Endothelial cell of umbilical vein (primary cell): ENCODE measurements around the gene CARS1. TPM values are rescaled to one million over a fixed set of nuclear protein-coding genes. Genes with fewer than 3 reads are reported as not detected.
A peak's percentile ranks its signal among the peaks of the same experiment; 100 is the strongest.

Source experiments
- BruUV-seq: library from RNA; stranded (reverse); fragments of 400-500 nt; replicated peaks from 2 replicates; lab custom pipeline; 2021; lab: Mats Ljungman, UMichigan
- CTCF ChIA-PET: fragments of 300-600, 350-600 bp; sonication (Branson Sonifier 250); formaldehyde crosslinking; loops from one replicate; lab custom pipeline; 2021; ENCODE audit warnings: antibody characterized with exemption, inconsistent platforms; lab: Charles Lee
- POLR2A ChIA-PET: fragments of 300-600, 350-600 bp; sonication (Branson Sonifier 250); formaldehyde crosslinking; loops from one replicate; lab custom pipeline; 2021; ENCODE audit warnings: antibody characterized with exemption, inconsistent platforms; lab: Charles Lee
- DNase-seq: peaks from one replicate; pipeline ENCODE4 v3.0.0-alpha.2; 2011; ENCODE audit warnings: low read depth, low spot score
- FAIRE-seq: peaks from 2 replicates; lab custom pipeline; 2011; peaks lifted over from hg19 to GRCh38; lab: Jason Lieb, UNC
- H2AFZ ChIP-seq: 2 replicates; pipeline ENCODE4 v1.6.0; 2012; ENCODE audit warnings: low read depth, low read length, control low read depth, inconsistent platforms
- H3K27ac ChIP-seq: 2 replicates; pipeline ENCODE4 v1.5.1; 2011; ENCODE audit warnings: low read depth, mild to moderate bottlenecking, control low read depth, low read length, moderate library complexity; ENCODE audit not compliant: insufficient read depth
- H3K27me3 ChIP-seq, 2 experiments: 2 replicates each; pipeline versions ENCODE4 v1.6.0 to v1.6.1; 2011; ENCODE audit warnings: low read length in 2 of 2, mixed read lengths in 1 of 2; ENCODE audit not compliant: control insufficient read depth in 2 of 2, insufficient read depth in 2 of 2
- H3K36me3 ChIP-seq, 2 experiments: 2 replicates in 1 of 2; 3 replicates in 1 of 2; pipeline ENCODE4 v1.5.1; 2011; ENCODE audit warnings: low read length in 2 of 2, mild to moderate bottlenecking in 1 of 2, moderate library complexity in 1 of 2; ENCODE audit not compliant: control insufficient read depth in 2 of 2, insufficient read depth in 2 of 2; ENCODE audit errors: extremely low read depth in 1 of 2
- H3K4me1 ChIP-seq: 3 replicates; pipeline ENCODE4 v1.5.1; 2011; ENCODE audit warnings: mild to moderate bottlenecking, low read length; ENCODE audit not compliant: control insufficient read depth, insufficient read depth; ENCODE audit errors: extremely low read depth
- H3K4me2 ChIP-seq: 2 replicates; pipeline ENCODE4 v1.6.1; 2011; ENCODE audit warnings: low read length, control low read depth, mixed read lengths; ENCODE audit not compliant: insufficient read depth
- H3K4me3 ChIP-seq, 3 experiments: fragments of 200-600 bp in 1 of 3; sonication (generic), shearing (Covaris generic) in 1 of 3; replicated peaks in 1 of 3; 2 replicates each; pipeline ENCODE4 v1.5.1; 2011 to 2016; ENCODE audit warnings: control low read depth in 3 of 3, low read length in 3 of 3, mild to moderate bottlenecking in 2 of 3, inconsistent platforms in 1 of 3, low read depth in 1 of 3, moderate library complexity in 1 of 3; ENCODE audit not compliant: insufficient read depth in 1 of 3
- H3K79me2 ChIP-seq: 2 replicates; pipeline ENCODE4 v1.6.0; 2012; ENCODE audit warnings: low read length, inconsistent platforms; ENCODE audit not compliant: control insufficient read depth, insufficient read depth
- H3K9ac ChIP-seq: replicated peaks from 2 replicates; pipeline ENCODE3; 2011; ENCODE audit warnings: low read length, control low read depth; ENCODE audit not compliant: insufficient read depth; ENCODE audit errors: extremely low read depth
- H3K9me1 ChIP-seq: replicated peaks from 3 replicates; pipeline ENCODE4 v1.6.0; 2011; ENCODE audit warnings: mild to moderate bottlenecking, low read length; ENCODE audit not compliant: control insufficient read depth, insufficient read depth; ENCODE audit errors: extremely low read depth
- H3K9me3 ChIP-seq: replicated peaks from 2 replicates; pipeline ENCODE4 v1.5.1; 2012; ENCODE audit warnings: low read length, inconsistent platforms; ENCODE audit not compliant: control insufficient read depth, insufficient read depth
- H4K20me1 ChIP-seq: replicated peaks from 2 replicates; pipeline ENCODE3; 2011; ENCODE audit warnings: mild to moderate bottlenecking, low read length; ENCODE audit not compliant: control insufficient read depth, insufficient read depth; ENCODE audit errors: extremely low read depth
- EZH2 ChIP-seq: IDR thresholded peaks from 2 replicates; pipeline ENCODE4 v1.6.1; 2012; ENCODE audit warnings: borderline replicate concordance, low read depth, mild to moderate bottlenecking, moderate library complexity, low read length, inconsistent platforms; ENCODE audit not compliant: severe bottlenecking
- FOS ChIP-seq: IDR thresholded peaks from 2 replicates; pipeline ENCODE4 v1.6.1; 2011; ENCODE audit warnings: mild to moderate bottlenecking, low read length, moderate library complexity, borderline replicate concordance; ENCODE audit not compliant: insufficient read depth
- GATA2 ChIP-seq: IDR thresholded peaks from 2 replicates; pipeline ENCODE4 v1.7.0; 2011; ENCODE audit warnings: low read depth, mild to moderate bottlenecking, moderate library complexity, mixed read lengths, low read length; ENCODE audit not compliant: insufficient read length, insufficient read depth
- JUN ChIP-seq: IDR thresholded peaks from 2 replicates; pipeline ENCODE4 v1.6.1; 2011; ENCODE audit warnings: borderline replicate concordance, low read depth; ENCODE audit not compliant: insufficient read length, insufficient read depth
- MAX ChIP-seq: IDR thresholded peaks from 2 replicates; pipeline ENCODE4 v1.6.1; 2011; ENCODE audit not compliant: insufficient read depth, insufficient read length
- MYC ChIP-seq: IDR thresholded peaks from one replicate; pipeline ENCODE4 v1.6.1; 2011; ENCODE audit warnings: mild to moderate bottlenecking, low read depth, low read length
- POLR2A ChIP-seq: IDR thresholded peaks from 2 replicates; pipeline ENCODE4 v1.6.1; 2012; ENCODE audit warnings: low read depth, mild to moderate bottlenecking, control low read depth, low read length
- POLR2AphosphoS5 ChIP-seq: IDR thresholded peaks from 2 replicates; pipeline ENCODE4 v1.6.1; 2012; ENCODE audit warnings: low read depth, mild to moderate bottlenecking, control low read depth, low read length, moderate library complexity; ENCODE audit not compliant: insufficient read depth
- dilution Hi-C: fragments of 300-500 bp; cut with MboI; formaldehyde crosslinking; loops from one replicate; pipeline ENCODE4 v1.15.0; 2019; ENCODE audit warnings: low sequenced_read_pairs; ENCODE audit not compliant: extremely low pct_ligation_motif_present
- intact Hi-C: fragments of 100-400 bp; cut with micrococcal nuclease; formaldehyde crosslinking; loops from one replicate; pipeline ENCODE4 v1.10.0; 2022
- polyA plus RNA-seq, 4 experiments: library from polyadenylated mRNA; depleted of rRNA in 3 of 4; stranded (reverse) in 3 of 4; unstranded in 1 of 4; fragments of >200 nt; gene quantifications; 2 replicates each; pipeline versions ENCODE4 v1.2.1 to v1.2.3, GENCODE V29; 2011 to 2012; ENCODE audit warnings: missing spikeins in 1 of 4
- total RNA-seq: library from RNA; stranded (reverse); gene quantifications from 2 replicates; pipeline ENCODE4 v1.2.3, GENCODE V29; 2021
- TF ChIP-seq, protein P1 (sequence below), 2 donors: IDR thresholded peaks; 1 replicate in 1 of 2; 2 replicates in 1 of 2; pipeline ENCODE4 v1.5.1; 2011; ENCODE audit warnings: low read length in 2 of 2, mild to moderate bottlenecking in 2 of 2, moderate library complexity in 2 of 2, control low read depth in 1 of 2, inconsistent platforms in 1 of 2, low read depth in 1 of 2; ENCODE audit not compliant: insufficient read depth in 1 of 2; ENCODE audit errors: extremely low read depth in 1 of 2

The CARS1 gene
- total and polyA plus RNA-seq, 2 donors (not counting 3 experiments of a cell fraction or from before 2014, with no cell fraction given): 43.5 to 66.2 TPM

DNA sequence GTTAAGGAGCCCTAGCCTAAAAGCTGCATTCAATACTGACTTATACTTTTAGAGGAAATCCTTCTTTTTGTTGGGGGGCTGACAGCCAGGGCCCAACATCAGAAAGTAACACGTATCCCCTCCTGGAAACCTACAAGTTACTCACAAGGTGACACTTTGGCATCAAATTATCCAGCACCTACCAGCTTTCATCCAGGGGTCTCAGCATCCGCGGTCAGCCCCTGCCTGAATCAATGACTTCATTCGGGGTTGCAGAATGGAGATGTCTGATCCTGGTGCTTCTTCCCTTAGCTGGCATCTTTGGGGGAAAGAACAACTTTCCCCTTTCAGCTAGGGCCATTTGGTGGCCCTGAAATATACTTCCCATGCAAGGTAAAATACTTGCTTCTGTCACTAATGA, 59.8 kb downstream of the CARS1 start:
- TF ChIP-seq, protein P1, sequence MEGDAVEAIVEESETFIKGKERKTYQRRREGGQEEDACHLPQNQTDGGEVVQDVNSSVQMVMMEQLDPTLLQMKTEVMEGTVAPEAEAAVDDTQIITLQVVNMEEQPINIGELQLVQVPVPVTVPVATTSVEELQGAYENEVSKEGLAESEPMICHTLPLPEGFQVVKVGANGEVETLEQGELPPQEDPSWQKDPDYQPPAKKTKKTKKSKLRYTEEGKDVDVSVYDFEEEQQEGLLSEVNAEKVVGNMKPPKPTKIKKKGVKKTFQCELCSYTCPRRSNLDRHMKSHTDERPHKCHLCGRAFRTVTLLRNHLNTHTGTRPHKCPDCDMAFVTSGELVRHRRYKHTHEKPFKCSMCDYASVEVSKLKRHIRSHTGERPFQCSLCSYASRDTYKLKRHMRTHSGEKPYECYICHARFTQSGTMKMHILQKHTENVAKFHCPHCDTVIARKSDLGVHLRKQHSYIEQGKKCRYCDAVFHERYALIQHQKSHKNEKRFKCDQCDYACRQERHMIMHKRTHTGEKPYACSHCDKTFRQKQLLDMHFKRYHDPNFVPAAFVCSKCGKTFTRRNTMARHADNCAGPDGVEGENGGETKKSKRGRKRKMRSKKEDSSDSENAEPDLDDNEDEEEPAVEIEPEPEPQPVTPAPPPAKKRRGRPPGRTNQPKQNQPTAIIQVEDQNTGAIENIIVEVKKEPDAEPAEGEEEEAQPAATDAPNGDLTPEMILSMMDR (IDR thresholded peaks at IDR 0.05; ENCODE audit: extremely low read depth in 1 of 2, insufficient read depth in 1 of 2, low read depth in 1 of 2, low read length in 2 of 2): no peak
- TF ChIP-seq POLR2AphosphoS5: no peak

GRCh38 chr11:2996976-2997375, 60.2 kb downstream of the CARS1 start:
- DNase-seq (no peak), FAIRE-seq (peak; percentile 21)
- dilution Hi-C loops (no loop called here), intact Hi-C loops (loop anchor here (10.0 kb wide), 1 partner anchor 462 kb away; no protein-coding TSS in a partner anchor)
- H3K9me1 ChIP-seq: no peaks in the 10 kb centered on the region
- H3K36me3 ChIP-seq: peaks cover 0 to 15% of the 10 kb centered on the region in 2 experiments
- POLR2A ChIA-PET: no interaction called here
- no peak overlapping the region for H3K27ac ChIP-seq
- H3K79me2 ChIP-seq: no peaks in the 10 kb centered on the region
- H3K4me3 ChIP-seq: no peak overlapping the region
- TF ChIP-seq MYC: no peak
- TF ChIP-seq MAX: no peak
- no peak for TF ChIP-seq JUN
- no peak for TF ChIP-seq FOS
- TF ChIP-seq, protein P1 (IDR thresholded peaks at IDR 0.05; ENCODE audit: extremely low read depth in 1 of 2, insufficient read depth in 1 of 2, low read depth in 1 of 2, low read length in 2 of 2): no peak
- TF ChIP-seq GATA2: no peak
- TF ChIP-seq POLR2A: no peak
- TF ChIP-seq EZH2: no peak
- TF ChIP-seq POLR2AphosphoS5: no peak
- BruUV-seq: no TSS peak
- H3K27me3 ChIP-seq: no peaks in the 10 kb centered on the region
- H3K4me2 ChIP-seq: no peak overlapping the region
- no peaks in the 10 kb centered on the region for H4K20me1 ChIP-seq
- CTCF ChIA-PET: interaction anchor here (1.1 to 1.4 kb wide), 4 partner anchors 10 to 412 kb away, joined by 3 to 6 read pairs (median 4); no protein-coding TSS in a partner anchor
- H2AFZ ChIP-seq: no peak overlapping the region
- no peak overlapping the region for H3K9ac ChIP-seq
- H3K9me3 ChIP-seq: no peaks in the 10 kb centered on the region
- H3K4me1 ChIP-seq: peaks cover 4% of the 10 kb centered on the region

More for the DNA sequence above, 59.8 kb downstream of the CARS1 start:
- H2AFZ ChIP-seq: no peak overlapping the region
- BruUV-seq: no TSS peak
- no peak for DNase-seq
- no peaks in the 10 kb centered on the region for H3K79me2 ChIP-seq
- H3K36me3 ChIP-seq: peaks cover 0 to 18% of the 10 kb centered on the region in 2 experiments
- no peaks in the 10 kb centered on the region for H4K20me1 ChIP-seq
- H3K27me3 ChIP-seq: no peaks in the 10 kb centered on the region
- H3K4me3 ChIP-seq: no peak overlapping the region
- POLR2A ChIA-PET: no interaction called here
- dilution Hi-C loops (no loop called here), intact Hi-C loops (loop anchor here (10.0 kb wide), 1 partner anchor 463 kb away; no protein-coding TSS in a partner anchor)
- H3K9ac ChIP-seq: no peak overlapping the region
- no peaks in the 10 kb centered on the region for H3K9me1 ChIP-seq
- no peak for FAIRE-seq
- peaks cover 4% of the 10 kb centered on the region for H3K4me1 ChIP-seq
- H3K27ac ChIP-seq: no peak overlapping the region
- CTCF ChIA-PET: interaction anchor here (1.1 to 1.4 kb wide), 4 partner anchors 9 to 411 kb away, joined by 3 to 6 read pairs (median 4); no protein-coding TSS in a partner anchor
- no peak overlapping the region for H3K4me2 ChIP-seq
- no peaks in the 10 kb centered on the region for H3K9me3 ChIP-seq
